ENCODE measurements around the gene N4BP2. TPM values are rescaled to one million over a fixed set of nuclear protein-coding genes. Genes with fewer than 3 reads are reported as not detected.

Gene N4BP2
- total and polyA plus RNA-seq, 2 experiments from 2014 or later: 11.2 to 28.8 TPM

DNA sequence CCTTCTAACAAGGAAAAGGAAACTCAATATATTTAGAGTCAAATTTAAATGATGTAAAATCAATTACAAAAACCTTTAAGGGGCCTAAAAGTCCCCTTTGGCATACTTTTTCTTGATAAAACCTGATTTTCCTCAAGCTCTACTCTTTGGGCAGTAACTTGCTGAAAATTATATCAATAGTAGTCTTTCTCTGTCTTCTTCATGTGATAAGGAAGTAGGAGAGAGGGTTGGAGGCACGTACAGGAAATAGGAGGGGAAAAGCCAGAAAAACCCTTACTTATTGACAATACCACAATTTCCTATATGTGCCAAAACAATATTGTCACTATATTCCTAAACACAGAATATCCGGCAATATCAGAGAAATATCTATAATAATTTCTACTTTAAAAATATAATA, 149.8 kb downstream of the N4BP2 start:
- peaks cover 2% of the 10 kb centered on the region for H3K4me1 ChIP-seq (ENCODE audit: insufficient read depth)
- H4K20me1 ChIP-seq (ENCODE audit: insufficient read depth, poor library complexity, severe bottlenecking): no peaks in the 10 kb centered on the region
- H3K36me3 ChIP-seq (replicated peaks; ENCODE audit: insufficient read depth, low read depth): no peaks in the 10 kb centered on the region
- no peak overlapping the region for H3K27ac ChIP-seq
- 74% methylated on average over 2 of the region's 2 CpGs for WGBS (ENCODE audit: low lambda C conversion rate, missing lambda C conversion rate)
- TF ChIP-seq EZH2phosphoT487 (IDR thresholded peaks at IDR 0.05; ENCODE audit: low read depth, severe bottlenecking, unreplicated experiment): no peak
- no peak for TF ChIP-seq EZH2 (IDR thresholded peaks at IDR 0.05; ENCODE audit: borderline replicate concordance)
- TF ChIP-seq, protein P1, sequence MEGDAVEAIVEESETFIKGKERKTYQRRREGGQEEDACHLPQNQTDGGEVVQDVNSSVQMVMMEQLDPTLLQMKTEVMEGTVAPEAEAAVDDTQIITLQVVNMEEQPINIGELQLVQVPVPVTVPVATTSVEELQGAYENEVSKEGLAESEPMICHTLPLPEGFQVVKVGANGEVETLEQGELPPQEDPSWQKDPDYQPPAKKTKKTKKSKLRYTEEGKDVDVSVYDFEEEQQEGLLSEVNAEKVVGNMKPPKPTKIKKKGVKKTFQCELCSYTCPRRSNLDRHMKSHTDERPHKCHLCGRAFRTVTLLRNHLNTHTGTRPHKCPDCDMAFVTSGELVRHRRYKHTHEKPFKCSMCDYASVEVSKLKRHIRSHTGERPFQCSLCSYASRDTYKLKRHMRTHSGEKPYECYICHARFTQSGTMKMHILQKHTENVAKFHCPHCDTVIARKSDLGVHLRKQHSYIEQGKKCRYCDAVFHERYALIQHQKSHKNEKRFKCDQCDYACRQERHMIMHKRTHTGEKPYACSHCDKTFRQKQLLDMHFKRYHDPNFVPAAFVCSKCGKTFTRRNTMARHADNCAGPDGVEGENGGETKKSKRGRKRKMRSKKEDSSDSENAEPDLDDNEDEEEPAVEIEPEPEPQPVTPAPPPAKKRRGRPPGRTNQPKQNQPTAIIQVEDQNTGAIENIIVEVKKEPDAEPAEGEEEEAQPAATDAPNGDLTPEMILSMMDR (IDR thresholded peaks at IDR 0.05; ENCODE audit: poor library complexity): no peak
- no peaks in the 10 kb centered on the region for H3K9me3 ChIP-seq (ENCODE audit: low read depth)
- H3K79me2 ChIP-seq: no peaks in the 10 kb centered on the region
- no peak overlapping the region for H2AFZ ChIP-seq
- no peaks in the 10 kb centered on the region for H3K9me2 ChIP-seq (replicated peaks; ENCODE audit: insufficient read depth)
- no peak for DNase-seq (ENCODE audit: low spot score)
- no peaks in the 10 kb centered on the region for H3K27me3 ChIP-seq
- H3K4me3 ChIP-seq: no peak overlapping the region
- H3K4me2 ChIP-seq: no peak overlapping the region

Small RNAs within 50 kb of the gene (small RNA-seq; reads per million reads assigned to genes)
- gene AC095057.1: not detected
- not detected for gene RF00432
- gene RNU6-1112P: not detected

Other genes starting within 250 kb of the N4BP2 start
- gene PDS5A, start 78.9 kb upstream of the N4BP2 start, total RNA-seq: 69.2 and 74.0 TPM in 2 replicates
- 24.6 and 28.0 TPM in 2 replicates for gene PDS5A, start 78.9 kb upstream of the N4BP2 start, polyA plus RNA-seq
- gene RHOH, start 140.2 kb downstream of the N4BP2 start, total RNA-seq: 0.36 TPM in 1 of 2 replicates, not detected in the other
- not detected in 2 replicates for gene RHOH, start 140.2 kb downstream of the N4BP2 start, polyA plus RNA-seq

All from hepatocyte (in vitro differentiated cells).